HPDE6-E6E7 (cell line): ENCODE data around the gene ITFG2.
A peak's percentile ranks its signal among the peaks of the same experiment; 100 is the strongest.

Experiments used
- DNase-seq: peaks from one replicate; pipeline ENCODE4 v3.0.0; 2011; ENCODE audit warnings: missing footprints; ENCODE audit errors: extremely low spot score

ITFG2 gene

GRCh38 chr12:2829275-2829674, 16.8 kb downstream of the ITFG2 start:
- no peak for DNase-seq

GRCh38 chr12:2832550-2833127, 20.2 kb downstream of the ITFG2 start:
- DNase-seq = no peak

- no peak for DNase-seq
Observed at GRCh38 chr12:2833327-2833726, 20.9 kb downstream of the ITFG2 start.

- no peak for DNase-seq
Observed at GRCh38 chr12:2833810-2834209, 21.3 kb downstream of the ITFG2 start.

GRCh38 chr12:2834581-2835491, 22.4 kb downstream of the ITFG2 start, which contains the start of gene NRIP2:
Gene NRIP2 (minus strand): TSS chr12:2835035. CDS start chr12:2834983, 52 bp downstream.
- DNase-seq = no peak

- DNase-seq = no peak
Observed at GRCh38 chr12:2835691-2836403, 23.4 kb downstream of the ITFG2 start.

GRCh38 chr12:2836574-2836973, 24.1 kb downstream of the ITFG2 start:
- no peak for DNase-seq

- DNase-seq = no peak
Observed at GRCh38 chr12:2841056-2841650, 28.7 kb downstream of the ITFG2 start.

GRCh38 chr12:2842948-2843347, 30.5 kb downstream of the ITFG2 start:
- no peak for DNase-seq

- no peak for DNase-seq
Observed at GRCh38 chr12:2844786-2845185, 32.3 kb downstream of the ITFG2 start.

GRCh38 chr12:2845280-2845679, 32.8 kb downstream of the ITFG2 start:
- DNase-seq = no peak

- DNase-seq = no peak
Observed at GRCh38 chr12:2851931-2852330, 39.5 kb downstream of the ITFG2 start.

GRCh38 chr12:2853626-2854025, 41.2 kb downstream of the ITFG2 start:
- peak; percentile 75 for DNase-seq

GRCh38 chr12:2854669-2855453, 42.4 kb downstream of the ITFG2 start:
- DNase-seq = no peak

- DNase-seq = no peak
Observed at GRCh38 chr12:2855546-2855945, 43.1 kb downstream of the ITFG2 start.

- no peak for DNase-seq
Observed at GRCh38 chr12:2856051-2856450, 43.6 kb downstream of the ITFG2 start.

GRCh38 chr12:2857021-2857431, 44.6 kb downstream of the ITFG2 start, which contains the start of gene TEX52:
Gene TEX52 (minus strand): TSS chr12:2857039. CDS start chr12:2857026, 13 bp downstream.
- DNase-seq = no peak

GRCh38 chr12:2857576-2857975, 45.1 kb downstream of the ITFG2 start:
- no peak for DNase-seq

GRCh38 chr12:2858334-2858733, 45.9 kb downstream of the ITFG2 start:
- DNase-seq = no peak

GRCh38 chr12:2858944-2859421, 46.5 kb downstream of the ITFG2 start:
- no peak for DNase-seq

- DNase-seq = no peak
Observed at GRCh38 chr12:2860170-2860569, 47.7 kb downstream of the ITFG2 start.
